GM12892 (cell line): Measurements from ENCODE around the gene AFF3.

Source experiments
- POLR2A ChIP-seq: IDR thresholded peaks from 2 replicates; pipeline ENCODE4 v1.6.1; 2011; ENCODE audit warnings: low read depth, low read length, control low read depth
- POLR2AphosphoS5 ChIP-seq: IDR thresholded peaks from 2 replicates; pipeline ENCODE4 v1.6.1; 2011; ENCODE audit warnings: low read depth, low read length, control low read depth

DNA sequence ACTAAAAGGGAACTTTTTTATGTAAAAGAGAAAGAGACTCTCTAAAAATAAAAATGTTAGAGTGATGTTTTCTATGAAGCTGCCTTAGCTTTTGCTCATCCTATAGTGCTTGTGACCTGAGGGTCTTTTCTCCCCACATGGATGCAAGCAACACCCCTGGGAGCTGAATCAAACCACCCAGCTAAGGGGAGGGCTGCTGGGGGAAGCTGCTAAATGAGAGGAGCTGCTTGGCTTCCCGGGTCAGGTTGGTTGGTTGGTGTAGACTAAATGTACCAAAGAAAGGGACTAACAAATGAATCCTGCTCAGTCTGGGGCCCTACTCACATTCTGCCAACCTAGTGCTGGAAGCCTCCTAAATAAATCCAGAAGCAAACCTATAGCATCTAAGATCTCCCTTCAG, 35.0 kb downstream of the AFF3 start:
- no peak for TF ChIP-seq POLR2A
- TF ChIP-seq POLR2AphosphoS5 = no peak
